ENCODE results near the gene CD93. TPM values are rescaled to one million over a fixed set of nuclear protein-coding genes. Genes with fewer than 3 reads are reported as not detected.

Gene CD93
- polyA plus RNA-seq, 1 donor from 2014 or later = not detected

- Histone ChIP-seq H4K20me1 (ENCODE audit: insufficient read depth) (no peaks in the 10 kb centered on the region), H3K9me3 (ENCODE audit: low read length) (no peaks in the 10 kb centered on the region), H3K9ac (ENCODE audit: low read length) (no peak overlapping the region), H3K36me3 (ENCODE audit: insufficient read depth, low read length) (no peaks in the 10 kb centered on the region), H3K27me3 (ENCODE audit: insufficient read depth, low read depth, low read length) (no peaks in the 10 kb centered on the region), H3K27ac (ENCODE audit: low read length) (no peak overlapping the region), H3F3A (ENCODE audit: insufficient read depth, low read length, poor library complexity, severe bottlenecking) (no peaks in the 10 kb centered on the region), H3K4me3 (ENCODE audit: low read length) (no peak overlapping the region), H3K79me2 (replicated peaks; ENCODE audit: insufficient read depth, low read length) (no peaks in the 10 kb centered on the region), H3K4me2 (ENCODE audit: low read length) (no peak overlapping the region), H2AFZ (ENCODE audit: low read depth, low read length) (no peak overlapping the region), H3K9me2 (ENCODE audit: insufficient read depth, low read length) (no peaks in the 10 kb centered on the region)
- TF ChIP-seq TAF1 (IDR thresholded peaks at IDR 0.05; ENCODE audit: low read depth) = no peak
- TF ChIP-seq CTCF (IDR thresholded peaks at IDR 0.05; ENCODE audit: poor library complexity, severe bottlenecking) = no peak
- TF ChIP-seq EZH2 (IDR thresholded peaks at IDR 0.05; ENCODE audit: borderline replicate concordance, insufficient read depth, low read length, poor library complexity, severe bottlenecking) = no peak
- no peak for TF ChIP-seq EP300 (conservative IDR thresholded peaks at IDR 0.05; ENCODE audit: poor library complexity, severe bottlenecking)
- TF ChIP-seq REST (IDR thresholded peaks at IDR 0.05; ENCODE audit: borderline replicate concordance) = no peak
- TF ChIP-seq SMC3 (conservative IDR thresholded peaks at IDR 0.05; ENCODE audit: poor library complexity) = no peak
- TF ChIP-seq RAD21 (conservative IDR thresholded peaks at IDR 0.05) = no peak
- TF ChIP-seq POLR2AphosphoS5 (IDR thresholded peaks at IDR 0.05) = no peak
- no peak for TF ChIP-seq MXI1 (conservative IDR thresholded peaks at IDR 0.05; ENCODE audit: poor library complexity, severe bottlenecking)
Observed at GRCh38 chr20:23080521-23080920, 5.6 kb downstream of the CD93 start.

- no peak overlapping the region for H3K4me2 ChIP-seq (ENCODE audit: low read length)
- no peaks in the 10 kb centered on the region for H3K79me2 ChIP-seq (replicated peaks; ENCODE audit: insufficient read depth, low read length)
- H3K27me3 ChIP-seq (ENCODE audit: insufficient read depth, low read depth, low read length) = no peaks in the 10 kb centered on the region
- no peak overlapping the region for H3K9ac ChIP-seq (ENCODE audit: low read length)
- no peak overlapping the region for H3K27ac ChIP-seq (ENCODE audit: low read length)
- no peaks in the 10 kb centered on the region for H3K9me3 ChIP-seq (ENCODE audit: low read length)
- no peaks in the 10 kb centered on the region for H3K9me2 ChIP-seq (ENCODE audit: insufficient read depth, low read length)
- no peak overlapping the region for H2AFZ ChIP-seq (ENCODE audit: low read depth, low read length)
- H3K36me3 ChIP-seq (ENCODE audit: insufficient read depth, low read length) = no peaks in the 10 kb centered on the region
- TF ChIP-seq CTCF (IDR thresholded peaks at IDR 0.05; ENCODE audit: poor library complexity, severe bottlenecking) (no peak), RAD21 (conservative IDR thresholded peaks at IDR 0.05) (no peak), EZH2 (IDR thresholded peaks at IDR 0.05; ENCODE audit: borderline replicate concordance, insufficient read depth, low read length, poor library complexity, severe bottlenecking) (no peak), REST (IDR thresholded peaks at IDR 0.05; ENCODE audit: borderline replicate concordance) (no peak), MXI1 (conservative IDR thresholded peaks at IDR 0.05; ENCODE audit: poor library complexity, severe bottlenecking) (no peak), TAF1 (IDR thresholded peaks at IDR 0.05; ENCODE audit: low read depth) (no peak), POLR2AphosphoS5 (IDR thresholded peaks at IDR 0.05) (no peak), EP300 (conservative IDR thresholded peaks at IDR 0.05; ENCODE audit: poor library complexity, severe bottlenecking) (no peak), SMC3 (conservative IDR thresholded peaks at IDR 0.05; ENCODE audit: poor library complexity) (no peak)
- no peaks in the 10 kb centered on the region for H4K20me1 ChIP-seq (ENCODE audit: insufficient read depth)
- no peaks in the 10 kb centered on the region for H3F3A ChIP-seq (ENCODE audit: insufficient read depth, low read length, poor library complexity, severe bottlenecking)
- H3K4me3 ChIP-seq (ENCODE audit: low read length) = no peak overlapping the region
Observed at GRCh38 chr20:23079926-23080325, 6.2 kb downstream of the CD93 start.

Data from neural cell (in vitro differentiated cells).